DMS79 (cell line): ENCODE results near the gene CRB1.
"Not testable (repeated sequence)": the region's sequence is repeated elsewhere in the genome, so short reads cannot be mapped to it uniquely, and the experiment has no call there.

Source experiments
- DNase-seq: peaks from one replicate; lab custom pipeline; 2025; lab: John Stamatoyannopoulos, UW

CRB1 gene

GRCh38 chr1:197463142-197463541 is 195.1 kb downstream of the CRB1 start:
- DNase-seq: no peak

GRCh38 chr1:197464044-197464443 is 196.0 kb downstream of the CRB1 start:
- no peak for DNase-seq

DNA sequence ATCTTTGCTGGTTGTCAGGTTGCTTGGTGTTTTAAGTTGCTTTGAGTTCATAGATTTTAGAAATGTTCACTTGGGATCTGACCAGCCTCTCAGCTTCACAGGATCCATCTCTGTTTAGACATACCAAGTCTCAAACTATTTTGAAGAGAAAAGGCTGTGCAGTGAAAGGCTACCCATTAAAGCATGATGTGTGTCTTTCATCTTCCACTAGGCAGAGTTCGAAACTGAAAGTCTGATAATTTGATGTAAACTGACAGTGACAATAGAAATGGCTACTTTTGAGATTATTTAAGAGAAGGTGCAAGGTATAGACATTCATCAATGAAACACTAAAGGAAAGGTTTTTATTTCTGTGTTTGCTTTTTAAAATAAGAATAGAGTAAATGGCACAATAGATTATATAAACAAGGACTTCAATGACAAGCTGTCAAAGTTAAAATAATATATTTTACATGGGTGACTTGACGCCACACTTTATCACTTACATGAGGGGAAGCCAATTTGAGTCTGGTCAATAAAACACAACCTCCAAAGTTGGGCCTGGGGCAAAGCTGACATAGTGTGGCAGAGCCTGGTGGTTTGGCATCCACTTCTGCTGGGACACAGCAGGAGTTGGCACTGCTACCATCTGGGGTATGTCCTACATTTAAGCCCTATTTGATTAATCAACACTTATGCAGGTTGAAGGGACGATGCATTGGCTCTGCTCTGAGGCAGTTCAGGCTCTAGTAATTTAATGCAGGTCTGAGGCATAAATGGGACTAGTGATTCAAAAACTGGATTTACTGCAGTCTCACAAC is 197.7 kb downstream of the CRB1 start:
- DNase-seq: no peak

DNA sequence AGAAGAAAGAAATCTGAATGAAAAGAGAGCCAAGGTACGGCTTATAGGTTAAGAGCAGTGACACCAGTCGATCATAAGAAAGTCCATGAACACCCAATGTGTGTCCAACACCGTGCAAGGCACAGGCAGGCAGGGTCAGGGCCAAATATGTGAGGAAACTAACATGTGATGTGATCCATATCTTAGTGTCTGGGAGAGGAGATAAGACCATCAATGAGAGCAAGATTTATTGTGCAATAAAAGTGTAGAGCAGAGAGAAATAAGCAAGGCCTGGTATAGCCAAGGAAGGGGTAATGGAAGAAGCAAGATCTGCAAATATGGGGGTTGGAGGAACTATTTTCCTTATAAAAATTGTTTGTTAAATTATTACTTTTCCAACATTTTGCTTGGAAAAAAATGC is 198.8 kb downstream of the CRB1 start:
- DNase-seq: no peak

GRCh38 chr1:197467881-197468280 is 199.8 kb downstream of the CRB1 start:
- no peak for DNase-seq

GRCh38 chr1:197468543-197469175 is 200.6 kb downstream of the CRB1 start:
- no peak for DNase-seq

- no peak for DNase-seq
Measured at GRCh38 chr1:197469620-197470210, 201.7 kb downstream of the CRB1 start.

DNA sequence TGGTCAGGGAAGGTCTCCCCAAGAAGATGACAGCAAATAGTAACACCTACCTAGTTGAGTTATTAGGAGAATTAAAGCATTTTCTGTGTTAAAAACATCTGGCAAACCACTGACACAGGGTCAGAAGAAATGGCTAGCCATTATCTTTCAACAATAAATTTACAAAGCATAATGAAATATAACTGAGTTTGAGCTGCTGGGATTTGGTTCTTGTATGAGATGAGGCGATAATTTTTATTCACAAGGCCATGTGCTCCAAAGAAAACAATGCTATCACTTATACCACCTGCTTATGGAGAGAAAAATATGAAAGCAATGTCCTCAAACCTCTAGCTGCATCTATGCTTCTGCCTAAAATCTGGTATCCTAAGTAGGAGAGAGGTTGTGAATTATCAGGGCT is 202.3 kb downstream of the CRB1 start:
- no peak for DNase-seq

GRCh38 chr1:197471248-197471985 is 203.4 kb downstream of the CRB1 start:
- DNase-seq: no peak

- DNase-seq: no peak
Measured at GRCh38 chr1:197472141-197472540, 204.1 kb downstream of the CRB1 start.

- DNase-seq: no peak
Measured at GRCh38 chr1:197480446-197480845, 212.4 kb downstream of the CRB1 start.

GRCh38 chr1:197481101-197481500 is 213.0 kb downstream of the CRB1 start:
- DNase-seq: no peak

- no peak for DNase-seq
Measured at GRCh38 chr1:197485790-197486189, 217.7 kb downstream of the CRB1 start.

DNA sequence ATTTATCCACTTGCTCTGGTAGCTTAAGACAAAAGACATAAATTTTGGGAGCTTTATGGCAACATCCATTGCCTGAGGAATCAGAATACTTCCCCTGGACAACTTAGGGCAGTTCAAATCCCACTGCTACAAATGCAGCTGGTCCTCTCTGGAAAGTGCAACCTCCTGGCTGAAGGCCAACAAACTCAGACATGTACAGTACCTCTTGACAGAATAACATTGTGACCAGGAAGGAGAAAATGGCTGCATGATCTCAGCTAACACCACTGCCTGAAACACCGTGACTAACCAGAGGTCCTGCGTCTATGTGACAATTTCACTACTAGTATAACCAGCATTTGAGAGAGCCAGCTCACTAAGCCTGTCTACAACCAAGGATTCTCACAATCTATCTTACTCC is 218.9 kb downstream of the CRB1 start:
- DNase-seq: no peak

DNA sequence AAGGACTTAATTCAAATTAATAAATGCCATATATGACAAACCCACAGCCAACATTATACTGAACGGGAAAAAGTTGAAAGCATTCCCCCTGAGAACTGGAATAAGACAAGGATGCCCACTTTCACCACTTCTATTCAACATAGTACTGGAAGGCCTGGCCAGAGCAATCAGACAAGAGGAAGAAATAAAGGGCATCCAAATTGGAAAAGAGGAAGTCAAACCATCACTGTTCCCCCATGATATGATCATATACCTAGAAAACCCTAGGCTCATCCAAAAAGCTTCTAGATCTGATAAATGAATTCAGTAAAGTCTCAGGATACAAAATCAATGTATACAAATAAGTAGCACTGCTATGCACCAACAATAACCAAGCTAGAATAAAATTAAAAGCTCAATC is 223.5 kb downstream of the CRB1 start:
- not testable (repeated sequence) for DNase-seq

GRCh38 chr1:197496722-197497121 is 228.7 kb downstream of the CRB1 start:
- DNase-seq: no peak

- no peak for DNase-seq
Measured at GRCh38 chr1:197510691-197511378, 242.8 kb downstream of the CRB1 start.

DNA sequence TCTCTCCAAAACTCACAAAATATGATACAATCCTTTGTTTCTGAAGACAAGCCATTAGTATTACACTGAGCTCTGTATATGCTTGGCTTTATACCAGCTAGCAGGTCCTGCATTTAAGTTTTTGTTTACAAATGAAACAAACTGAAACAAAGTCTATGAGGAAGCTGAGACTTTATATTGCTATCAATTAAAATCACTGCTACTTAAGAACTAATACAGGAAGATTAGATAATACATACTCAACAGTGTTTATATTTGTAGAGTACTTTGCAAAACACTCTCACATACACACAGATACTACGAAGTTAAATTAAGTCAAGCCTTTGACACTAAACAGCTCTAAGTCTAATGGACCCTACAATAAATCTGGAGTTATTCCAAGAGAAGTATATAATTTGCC is 247.4 kb downstream of the CRB1 start:
- no peak for DNase-seq

GRCh38 chr1:197519741-197520334 is 251.8 kb downstream of the CRB1 start:
- DNase-seq: no peak

DNA sequence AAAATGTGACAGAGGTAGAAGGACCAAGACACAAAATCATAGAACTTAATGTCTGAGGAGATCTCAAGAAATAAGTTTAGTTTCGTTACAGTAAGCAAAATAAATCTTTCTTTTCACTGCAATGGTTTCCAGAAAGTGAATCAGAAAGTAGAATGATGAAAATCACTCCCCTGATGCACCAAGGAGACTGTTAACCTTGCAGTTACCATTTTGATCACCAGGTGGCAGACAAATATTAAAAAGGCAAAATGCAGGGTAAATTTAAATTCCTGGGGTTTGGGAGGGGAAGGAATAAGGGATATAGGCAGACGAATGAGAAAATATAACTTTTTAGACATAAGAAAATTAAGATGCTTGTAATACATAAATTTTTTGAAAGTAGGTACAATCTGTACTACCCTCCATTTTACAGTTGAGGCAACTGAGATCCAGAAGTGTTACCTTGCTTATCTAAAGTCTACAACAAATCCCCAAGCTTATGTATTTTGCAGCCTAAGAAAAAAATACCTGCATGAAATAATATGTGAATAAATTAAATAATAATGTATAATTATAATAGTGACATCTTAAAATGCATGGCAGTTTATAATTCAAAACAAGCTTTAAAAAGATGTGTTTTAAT is 253.2 kb downstream of the CRB1 start:
- no peak for DNase-seq

DNA sequence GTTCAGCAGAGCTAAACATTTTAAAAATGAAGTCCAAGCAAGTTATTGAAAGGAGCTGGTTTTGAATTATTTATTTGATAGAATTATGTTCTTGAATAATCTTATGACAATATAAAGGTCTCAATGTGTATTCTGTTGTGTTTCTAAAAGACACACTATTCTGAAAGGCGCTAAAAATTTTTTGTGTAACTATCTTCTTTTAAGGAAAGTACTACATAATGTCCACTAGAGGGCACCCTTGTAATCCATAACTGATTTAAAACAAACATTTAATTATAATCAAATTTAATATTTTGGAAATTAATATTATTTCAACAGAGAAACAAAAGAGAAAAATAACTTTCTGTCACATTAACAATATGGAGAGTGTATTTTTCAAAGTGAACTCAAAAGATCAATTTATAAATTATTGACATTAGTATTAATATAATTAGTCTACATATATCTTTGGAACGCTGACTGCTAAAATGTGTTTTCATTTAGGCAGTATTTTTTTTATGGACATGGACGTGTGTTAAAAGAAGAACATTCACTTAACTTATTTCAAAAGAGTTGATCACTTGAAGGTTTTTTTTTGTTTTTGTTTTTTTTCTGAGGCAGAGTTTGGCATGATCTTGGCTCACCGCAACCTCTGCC is 258.8 kb downstream of the CRB1 start:
- no peak for DNase-seq
